Neural cell (in vitro differentiated cells): Measurements from ENCODE around the gene CCNY. TPM values are rescaled to one million over a fixed set of nuclear protein-coding genes. Genes with fewer than 3 reads are reported as not detected.

Experiments used
- H2AFZ ChIP-seq: fragments of 200-600, 300-800 bp; sonication (generic), shearing (Covaris generic); 2 replicates; pipeline ENCODE4 v1.6.0; 2014; ENCODE audit warnings: low read depth, mild to moderate bottlenecking, antibody characterized with exemption, low read length, moderate library complexity
- H3F3A ChIP-seq: fragments of 200-600 bp; shearing (Covaris generic); 2 replicates; pipeline ENCODE4 v1.6.1; 2016; ENCODE audit warnings: mild to moderate bottlenecking, moderate library complexity, mixed read lengths, antibody characterized with exemption, low read length; ENCODE audit not compliant: insufficient read depth, poor library complexity, severe bottlenecking
- H3K27ac ChIP-seq: fragments of 200-600, 300-800 bp; sonication (generic), shearing (Covaris generic); 2 replicates; pipeline ENCODE4 v1.5.1; 2014; ENCODE audit warnings: mild to moderate bottlenecking, low read length, moderate library complexity
- H3K27me3 ChIP-seq: fragments of 300-800, 200-600 bp; sonication (generic), shearing (Covaris generic); 2 replicates; pipeline ENCODE4 v1.6.0; 2014; ENCODE audit warnings: mild to moderate bottlenecking, low read depth, low read length, moderate library complexity; ENCODE audit not compliant: insufficient read depth
- H3K36me3 ChIP-seq: fragments of 300-800, 200-600 bp; sonication (generic), shearing (Covaris generic); 2 replicates; pipeline ENCODE4 v1.5.1; 2014; ENCODE audit warnings: mild to moderate bottlenecking, antibody characterized with exemption, low read length, moderate library complexity; ENCODE audit not compliant: insufficient read depth
- H3K4me2 ChIP-seq: fragments of 300-800, 200-600 bp; sonication (generic), shearing (Covaris generic); 2 replicates; pipeline ENCODE4 v1.6.0; 2014; ENCODE audit warnings: mild to moderate bottlenecking, low read length
- H3K4me3 ChIP-seq: fragments of 300-800, 200-600 bp; sonication (generic), shearing (Covaris generic); 2 replicates; pipeline ENCODE4 v1.5.1; 2014; ENCODE audit warnings: mild to moderate bottlenecking, low read length, moderate library complexity
- H3K79me2 ChIP-seq: fragments of 200-600 bp; shearing (Covaris generic); replicated peaks from 2 replicates; pipeline ENCODE4 v1.6.0; 2014; ENCODE audit warnings: mild to moderate bottlenecking, low read length, moderate library complexity; ENCODE audit not compliant: insufficient read depth
- H3K9ac ChIP-seq: fragments of 300-800, 200-600 bp; sonication (generic), shearing (Covaris generic); 2 replicates; pipeline ENCODE4 v1.6.1; 2016; ENCODE audit warnings: mild to moderate bottlenecking, low read length, mixed read lengths
- H3K9me2 ChIP-seq: fragments of 200-600 bp; shearing (Covaris generic); 2 replicates; pipeline ENCODE4 v1.6.1; 2016; ENCODE audit warnings: mild to moderate bottlenecking, low read length, mixed read lengths; ENCODE audit not compliant: insufficient read depth
- H3K9me3 ChIP-seq: fragments of 200-600, 300-800 bp; sonication (generic), shearing (Covaris generic); 2 replicates; pipeline ENCODE4 v1.6.1; 2016; ENCODE audit warnings: mild to moderate bottlenecking, mixed run types, low read length, moderate library complexity, mixed read lengths
- H4K20me1 ChIP-seq: fragments of 200-600 bp; shearing (Covaris generic); 2 replicates; pipeline ENCODE4 v1.6.1; 2016; ENCODE audit warnings: mild to moderate bottlenecking, mixed run types; ENCODE audit not compliant: insufficient read depth
- CTCF ChIP-seq: fragments of 450-650 bp; IDR thresholded peaks from 2 replicates; pipeline ENCODE4 v1.5.1; 2014; ENCODE audit warnings: antibody characterized with exemption, mild to moderate bottlenecking, moderate library complexity; ENCODE audit not compliant: poor library complexity, severe bottlenecking
- EP300 ChIP-seq: fragments of 450-650 bp; conservative IDR thresholded peaks from 2 replicates; pipeline ENCODE4 v1.6.1; 2014; ENCODE audit warnings: antibody characterized with exemption, mild to moderate bottlenecking, moderate library complexity; ENCODE audit not compliant: poor library complexity, severe bottlenecking
- EZH2 ChIP-seq: fragments of 200-600, 300-800 bp; shearing (Covaris generic), sonication (generic); IDR thresholded peaks from 2 replicates; pipeline ENCODE4 v1.6.1; 2014; ENCODE audit warnings: antibody characterized with exemption, low read length, borderline replicate concordance, mild to moderate bottlenecking; ENCODE audit not compliant: insufficient read depth, poor library complexity, severe bottlenecking
- MXI1 ChIP-seq: fragments of 450-650 bp; conservative IDR thresholded peaks from 2 replicates; pipeline ENCODE4 v1.6.1; 2014; ENCODE audit warnings: antibody characterized with exemption, mild to moderate bottlenecking; ENCODE audit not compliant: poor library complexity, severe bottlenecking
- POLR2AphosphoS5 ChIP-seq: IDR thresholded peaks from 2 replicates; pipeline ENCODE4 v1.6.1; 2012
- RAD21 ChIP-seq: fragments of 450-650 bp; conservative IDR thresholded peaks from 2 replicates; pipeline ENCODE4 v1.6.1; 2014; ENCODE audit warnings: antibody characterized with exemption, mild to moderate bottlenecking, moderate library complexity
- SMC3 ChIP-seq: fragments of 450-650 bp; conservative IDR thresholded peaks from 2 replicates; pipeline ENCODE4 v1.6.1; 2014; ENCODE audit warnings: antibody characterized with exemption, mild to moderate bottlenecking, moderate library complexity; ENCODE audit not compliant: poor library complexity
- TAF1 ChIP-seq: IDR thresholded peaks from 2 replicates; pipeline ENCODE4 v1.6.1; 2012; ENCODE audit warnings: low read depth
- polyA plus RNA-seq: library from polyadenylated mRNA; depleted of rRNA; stranded (reverse); fragments of >200 nt; gene quantifications from 2 replicates; pipeline ENCODE4 v1.2.3, GENCODE V29; 2014
- TF ChIP-seq, protein P1 (sequence below): IDR thresholded peaks from 2 replicates; pipeline ENCODE4 v1.6.1; 2012; ENCODE audit warnings: borderline replicate concordance

CCNY gene
- polyA plus RNA-seq, 1 donor from 2014 or later = 36.4 TPM

DNA sequence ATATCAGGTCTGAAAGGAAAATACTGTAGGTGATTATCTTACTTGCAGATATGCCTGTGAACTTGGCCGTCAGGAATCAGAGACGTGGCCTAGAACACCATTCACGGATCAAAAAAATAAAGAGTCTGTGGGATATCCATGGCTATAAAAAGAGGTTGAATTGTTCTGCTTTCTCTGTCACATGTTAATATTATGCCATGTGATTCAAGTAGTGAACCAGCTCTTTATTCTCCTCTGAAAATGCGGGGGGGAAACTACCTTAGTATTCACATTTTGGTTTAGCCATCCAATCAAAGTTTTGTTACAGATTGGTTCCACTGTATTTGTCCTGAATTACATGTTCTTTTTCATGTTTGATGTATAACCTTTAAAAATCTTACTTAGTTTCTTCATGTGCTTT lies 120.5 kb downstream of the CCNY start:
- Histone ChIP-seq H3K9me3 (no peaks in the 10 kb centered on the region), H3K9ac (no peak overlapping the region), H4K20me1 (no peaks in the 10 kb centered on the region), H2AFZ (no peak overlapping the region), H3K79me2 (peaks cover 31% of the 10 kb centered on the region), H3K4me2 (no peak overlapping the region), H3F3A (no peaks in the 10 kb centered on the region), H3K27me3 (no peaks in the 10 kb centered on the region), H3K27ac (no peak overlapping the region), H3K9me2 (no peaks in the 10 kb centered on the region), H3K36me3 (no peaks in the 10 kb centered on the region), H3K4me3 (no peak overlapping the region)
- no peak for TF ChIP-seq SMC3
- no peak for TF ChIP-seq EP300
- TF ChIP-seq, protein P1, sequence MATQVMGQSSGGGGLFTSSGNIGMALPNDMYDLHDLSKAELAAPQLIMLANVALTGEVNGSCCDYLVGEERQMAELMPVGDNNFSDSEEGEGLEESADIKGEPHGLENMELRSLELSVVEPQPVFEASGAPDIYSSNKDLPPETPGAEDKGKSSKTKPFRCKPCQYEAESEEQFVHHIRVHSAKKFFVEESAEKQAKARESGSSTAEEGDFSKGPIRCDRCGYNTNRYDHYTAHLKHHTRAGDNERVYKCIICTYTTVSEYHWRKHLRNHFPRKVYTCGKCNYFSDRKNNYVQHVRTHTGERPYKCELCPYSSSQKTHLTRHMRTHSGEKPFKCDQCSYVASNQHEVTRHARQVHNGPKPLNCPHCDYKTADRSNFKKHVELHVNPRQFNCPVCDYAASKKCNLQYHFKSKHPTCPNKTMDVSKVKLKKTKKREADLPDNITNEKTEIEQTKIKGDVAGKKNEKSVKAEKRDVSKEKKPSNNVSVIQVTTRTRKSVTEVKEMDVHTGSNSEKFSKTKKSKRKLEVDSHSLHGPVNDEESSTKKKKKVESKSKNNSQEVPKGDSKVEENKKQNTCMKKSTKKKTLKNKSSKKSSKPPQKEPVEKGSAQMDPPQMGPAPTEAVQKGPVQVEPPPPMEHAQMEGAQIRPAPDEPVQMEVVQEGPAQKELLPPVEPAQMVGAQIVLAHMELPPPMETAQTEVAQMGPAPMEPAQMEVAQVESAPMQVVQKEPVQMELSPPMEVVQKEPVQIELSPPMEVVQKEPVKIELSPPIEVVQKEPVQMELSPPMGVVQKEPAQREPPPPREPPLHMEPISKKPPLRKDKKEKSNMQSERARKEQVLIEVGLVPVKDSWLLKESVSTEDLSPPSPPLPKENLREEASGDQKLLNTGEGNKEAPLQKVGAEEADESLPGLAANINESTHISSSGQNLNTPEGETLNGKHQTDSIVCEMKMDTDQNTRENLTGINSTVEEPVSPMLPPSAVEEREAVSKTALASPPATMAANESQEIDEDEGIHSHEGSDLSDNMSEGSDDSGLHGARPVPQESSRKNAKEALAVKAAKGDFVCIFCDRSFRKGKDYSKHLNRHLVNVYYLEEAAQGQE = no peak
- TF ChIP-seq RAD21 = no peak
- TF ChIP-seq TAF1 = no peak
- TF ChIP-seq MXI1 = no peak
- TF ChIP-seq CTCF = no peak
- no peak for TF ChIP-seq POLR2AphosphoS5
- TF ChIP-seq EZH2 = no peak

- no peaks in the 10 kb centered on the region for H4K20me1 ChIP-seq
- H3K79me2 ChIP-seq = peaks cover 23% of the 10 kb centered on the region
- no peaks in the 10 kb centered on the region for H3K9me3 ChIP-seq
- no peaks in the 10 kb centered on the region for H3K9me2 ChIP-seq
- H3K4me2 ChIP-seq = no peak overlapping the region
- no peaks in the 10 kb centered on the region for H3K27me3 ChIP-seq
- no peak overlapping the region for H2AFZ ChIP-seq
- no peaks in the 10 kb centered on the region for H3K36me3 ChIP-seq
- H3K4me3 ChIP-seq = no peak overlapping the region
- H3K9ac ChIP-seq = no peak overlapping the region
- H3K27ac ChIP-seq = no peak overlapping the region
- no peaks in the 10 kb centered on the region for H3F3A ChIP-seq
- TF ChIP-seq CTCF (no peak), SMC3 (no peak), EP300 (no peak), EZH2 (no peak), TAF1 (no peak), POLR2AphosphoS5 (no peak), RAD21 (no peak), MXI1 (no peak)
- TF ChIP-seq, protein P1 = no peak
Observed at GRCh38 chr10:35458500-35459448, 122.5 kb downstream of the CCNY start.
